GM19395 (cell line): ENCODE measurements around the gene MBNL2.

Source experiments
- ATAC-seq: cut with Tn5 transposase; IDR thresholded peaks from one replicate; pipeline ENCODE4 v1.9.1; 2021; ENCODE audit warnings: mild to moderate bottlenecking, moderate library complexity; ENCODE audit not compliant: unreplicated experiment

The MBNL2 gene

GRCh38 chr13:97249796-97250495 lies 27.8 kb downstream of the MBNL2 start:
- no peak for ATAC-seq

DNA sequence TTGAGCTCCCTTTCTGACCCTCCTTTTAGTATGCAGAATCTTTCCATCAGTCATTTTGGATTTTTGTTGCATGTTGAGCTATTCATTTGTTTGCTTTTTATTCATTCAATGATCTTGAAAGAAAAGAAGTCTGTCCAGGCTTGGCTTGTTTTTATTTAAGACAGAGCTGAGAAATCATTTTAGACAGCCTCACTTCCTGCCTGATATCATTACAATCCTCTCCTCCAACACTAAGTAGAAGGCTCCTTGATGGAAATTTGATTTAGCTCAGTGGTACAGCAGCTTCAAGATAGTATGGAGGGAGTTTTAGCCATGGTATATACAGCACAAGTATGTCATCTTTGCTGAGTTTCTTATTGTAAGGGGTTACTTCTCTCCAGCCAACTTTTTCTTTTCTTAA lies 28.4 kb downstream of the MBNL2 start:
- ATAC-seq: no peak

- no peak for ATAC-seq
These were observed 30.6 kb downstream of the MBNL2 start for GRCh38 chr13:97252735-97253134.

GRCh38 chr13:97253581-97254293 lies 31.6 kb downstream of the MBNL2 start:
- no peak for ATAC-seq

GRCh38 chr13:97254816-97255215 lies 32.7 kb downstream of the MBNL2 start:
- ATAC-seq: no peak

- ATAC-seq: no peak
These were observed 33.4 kb downstream of the MBNL2 start for GRCh38 chr13:97255515-97256021.

GRCh38 chr13:97256343-97256783 lies 34.2 kb downstream of the MBNL2 start:
- ATAC-seq: no peak

DNA sequence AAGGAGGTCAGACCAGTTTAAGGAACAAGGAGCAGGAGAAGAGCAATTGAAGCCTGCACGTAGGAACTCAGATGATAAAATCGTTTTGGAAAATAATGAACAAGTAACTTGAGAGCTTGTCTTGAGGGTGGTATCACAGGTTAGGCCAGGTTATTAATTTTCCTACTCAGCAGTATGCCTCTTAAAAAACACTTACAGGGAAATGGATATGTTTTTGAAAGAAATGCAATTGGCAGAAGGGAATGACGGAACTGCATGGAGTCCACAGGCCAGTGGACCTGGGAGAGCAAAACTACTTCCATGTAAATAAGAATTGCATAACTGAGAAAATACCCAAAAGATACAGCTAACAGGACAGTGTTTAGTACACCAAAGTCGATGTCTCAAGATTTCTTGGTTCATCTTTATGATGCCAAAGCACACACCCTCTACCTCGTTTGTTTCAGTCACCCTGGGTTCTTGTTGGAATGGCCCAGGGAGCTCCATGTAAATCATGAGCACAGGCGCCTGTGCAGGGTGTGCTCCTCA lies 35.2 kb downstream of the MBNL2 start:
- ATAC-seq: no peak

DNA sequence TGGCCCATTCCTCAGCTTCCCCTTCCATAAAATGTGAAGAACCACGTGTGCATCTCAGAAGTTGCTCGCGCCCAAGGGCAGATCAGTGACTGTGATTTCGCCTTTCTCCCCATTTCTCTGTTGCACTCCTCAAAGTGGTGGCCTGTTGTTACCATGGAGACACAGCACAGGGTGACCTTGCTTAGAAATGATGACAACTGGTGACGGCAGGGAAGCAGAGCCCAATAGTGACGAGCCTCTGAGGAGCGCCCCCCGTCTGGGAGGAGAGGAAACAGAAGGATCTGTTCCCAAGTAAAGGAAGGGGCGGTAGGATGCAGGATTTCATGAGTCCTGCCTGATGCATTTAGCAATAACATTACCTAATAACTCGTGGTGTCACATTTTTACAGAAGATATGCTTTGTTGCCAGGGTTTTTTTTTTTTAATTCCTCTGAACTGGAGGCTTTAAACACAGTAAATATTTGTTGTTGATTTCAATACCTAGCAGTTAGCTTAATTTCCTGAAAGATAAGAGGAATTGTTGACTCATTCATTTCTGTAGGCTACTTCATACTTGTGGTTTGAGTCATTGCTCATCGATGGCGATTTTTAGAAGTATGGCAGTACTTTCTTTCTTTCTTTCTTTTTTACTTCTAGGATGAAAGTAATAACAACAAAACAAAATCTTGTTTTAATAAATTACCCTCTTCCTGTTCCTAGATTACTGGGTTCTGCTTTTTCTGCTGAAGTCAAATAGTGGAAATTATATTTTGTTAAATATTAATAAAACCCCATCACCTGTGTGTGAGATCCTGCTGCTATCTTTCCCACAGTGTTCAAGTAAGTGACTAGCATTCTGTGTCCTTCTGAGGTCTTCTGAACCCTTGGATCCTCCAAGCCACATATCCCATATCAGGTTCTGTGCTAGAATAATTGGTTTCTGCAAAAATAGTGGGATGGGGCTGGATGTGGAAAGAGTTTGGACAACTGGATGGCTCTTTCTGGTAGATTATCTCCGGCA lies 36.0 kb downstream of the MBNL2 start:
- ATAC-seq: peak; percentile 79

GRCh38 chr13:97258801-97259200 lies 36.7 kb downstream of the MBNL2 start:
- ATAC-seq: no peak

DNA sequence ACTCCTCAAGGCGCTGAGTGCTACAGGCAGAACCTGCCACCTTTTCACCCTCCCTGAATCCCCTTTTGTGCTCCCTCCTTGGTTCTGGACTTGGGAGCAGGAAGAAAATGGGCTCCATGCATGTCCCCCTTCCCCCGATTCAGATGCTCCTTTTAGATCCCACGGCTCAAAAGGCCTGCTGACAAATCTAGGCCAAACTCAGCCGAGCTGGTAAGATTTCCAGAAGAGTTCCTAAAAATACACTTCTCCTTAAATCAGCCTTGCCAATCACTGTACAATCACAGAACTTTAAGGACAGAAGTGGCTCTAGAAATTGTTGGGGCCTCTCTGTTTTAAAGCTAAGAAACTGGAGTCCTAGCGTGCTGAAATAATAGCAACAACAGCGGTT lies 37.3 kb downstream of the MBNL2 start:
- no peak for ATAC-seq

DNA sequence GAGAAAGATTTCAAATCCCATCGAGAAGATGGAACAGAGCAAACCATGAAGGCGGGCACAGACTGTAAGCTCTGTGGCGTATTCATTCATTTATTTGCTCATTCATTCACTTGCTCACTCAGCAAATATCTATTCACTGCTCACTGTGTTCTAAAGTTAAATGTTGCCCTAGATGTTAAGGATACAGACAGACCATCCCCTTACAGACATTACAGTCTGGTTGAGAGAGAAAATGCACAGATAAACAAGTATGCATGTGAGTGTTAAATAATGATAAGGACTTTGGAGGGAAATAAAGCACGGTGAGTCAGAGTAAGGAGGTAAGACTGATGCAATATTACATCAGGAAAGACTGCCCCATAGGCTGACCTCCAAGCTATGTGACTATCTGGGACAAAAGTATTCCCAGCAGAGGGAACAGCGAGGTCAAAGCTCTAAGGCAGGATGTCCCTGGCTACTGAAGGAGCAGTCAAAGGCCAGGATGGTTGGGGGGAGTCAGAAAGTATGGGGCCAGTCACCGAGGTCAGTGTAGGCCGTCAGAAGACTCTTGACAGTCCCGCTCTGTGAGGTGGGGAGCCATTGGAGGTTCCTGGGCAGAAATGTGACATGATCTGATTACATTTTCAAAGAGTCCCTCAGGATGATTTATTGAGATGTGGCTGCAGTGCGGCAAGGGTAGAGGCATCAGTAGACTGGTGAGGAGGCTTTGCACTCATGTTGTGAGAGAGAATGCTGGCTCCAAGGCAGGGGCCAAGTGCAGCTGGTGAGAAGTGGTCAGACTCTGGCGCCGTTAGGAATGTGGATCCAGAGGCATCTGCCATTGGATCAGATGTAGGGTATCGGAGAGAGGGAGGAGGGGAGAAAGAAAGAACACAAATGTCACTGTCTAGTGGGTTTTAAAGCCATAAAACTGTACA lies 37.9 kb downstream of the MBNL2 start:
- no peak for ATAC-seq

GRCh38 chr13:97261254-97262005 lies 39.3 kb downstream of the MBNL2 start:
- peak; percentile 64 for ATAC-seq

GRCh38 chr13:97262058-97262457 lies 39.9 kb downstream of the MBNL2 start:
- ATAC-seq: no peak

GRCh38 chr13:97263160-97263559 lies 41.0 kb downstream of the MBNL2 start:
- ATAC-seq: no peak

DNA sequence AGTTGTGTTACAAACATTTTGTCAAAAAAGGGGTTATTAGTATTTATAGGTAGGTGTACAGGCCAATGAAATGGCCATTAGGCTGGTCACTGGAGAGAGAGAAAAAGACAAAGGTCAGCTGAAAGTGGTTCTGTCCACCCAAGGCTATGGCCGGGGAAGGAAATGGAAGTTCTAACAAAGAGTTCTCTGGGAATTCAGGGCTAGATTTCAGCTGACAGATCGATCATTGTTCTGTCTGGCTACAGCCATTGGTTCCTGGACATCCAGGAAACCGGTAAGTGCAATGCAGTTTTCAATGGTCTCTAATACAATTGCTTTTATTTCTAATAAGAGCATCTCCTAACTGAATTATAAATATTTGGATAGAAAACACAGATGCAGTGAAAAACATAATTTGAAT lies 42.5 kb downstream of the MBNL2 start:
- ATAC-seq: no peak

DNA sequence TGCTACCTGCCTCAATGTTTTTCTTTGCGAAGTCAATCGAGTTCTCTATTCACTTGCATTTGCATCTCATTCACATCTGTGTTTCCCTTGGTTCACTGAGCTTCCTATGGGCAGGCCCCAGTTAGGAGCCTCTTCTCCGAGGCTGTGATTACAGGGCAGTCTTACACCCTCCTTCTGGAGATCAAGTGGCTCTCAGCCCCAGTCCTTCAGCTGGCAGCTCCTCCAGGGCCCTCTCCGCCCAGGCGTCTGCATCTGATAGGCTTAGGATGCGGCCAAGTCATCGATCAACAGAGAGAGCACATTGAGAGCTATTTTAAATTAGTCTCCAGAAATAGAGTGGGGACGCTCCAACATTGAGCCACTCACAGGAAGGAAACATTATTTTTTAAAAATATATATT lies 44.2 kb downstream of the MBNL2 start:
- no peak for ATAC-seq

DNA sequence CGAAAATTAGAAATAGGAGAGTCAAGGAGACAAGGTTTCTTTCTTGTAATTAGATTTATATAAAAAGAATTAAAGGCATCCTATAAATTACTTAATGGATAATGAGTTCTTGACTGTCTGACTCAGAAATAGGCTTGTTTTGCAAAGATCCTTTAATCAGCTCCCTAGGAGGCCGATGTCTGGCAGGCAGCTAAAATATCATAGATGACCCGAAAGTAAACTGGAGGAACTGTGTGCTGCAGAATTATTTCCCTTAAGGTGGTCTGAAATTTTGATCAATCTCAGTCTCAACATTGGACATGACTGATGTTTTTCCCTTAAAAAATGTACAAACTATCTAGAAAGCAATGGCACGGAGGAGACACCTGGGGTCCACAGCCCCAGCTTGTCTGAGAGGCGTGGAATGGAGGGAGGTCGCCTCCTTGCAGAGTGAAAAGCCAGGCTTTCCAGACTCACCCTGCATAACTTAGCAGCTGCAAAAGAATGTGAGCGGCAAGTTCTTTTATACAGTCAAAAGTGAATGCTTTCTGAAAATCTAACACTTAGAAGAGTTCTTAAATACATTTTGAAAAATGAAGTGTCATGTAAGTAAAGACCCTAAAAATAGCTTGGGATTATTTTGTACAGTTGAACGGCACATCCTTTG lies 44.8 kb downstream of the MBNL2 start:
- ATAC-seq: no peak
